HG03039 (cell line): ENCODE measurements around the gene GLT8D1.
"Not testable (repeated sequence)": the region's sequence is repeated elsewhere in the genome, so short reads cannot be mapped to it uniquely, and the experiment has no call there.

Experiments
- ATAC-seq: cut with Tn5 transposase; IDR thresholded peaks from one replicate; pipeline ENCODE4 v1.9.1; 2021; ENCODE audit warnings: mild to moderate bottlenecking, moderate library complexity; ENCODE audit not compliant: unreplicated experiment

The GLT8D1 gene

DNA sequence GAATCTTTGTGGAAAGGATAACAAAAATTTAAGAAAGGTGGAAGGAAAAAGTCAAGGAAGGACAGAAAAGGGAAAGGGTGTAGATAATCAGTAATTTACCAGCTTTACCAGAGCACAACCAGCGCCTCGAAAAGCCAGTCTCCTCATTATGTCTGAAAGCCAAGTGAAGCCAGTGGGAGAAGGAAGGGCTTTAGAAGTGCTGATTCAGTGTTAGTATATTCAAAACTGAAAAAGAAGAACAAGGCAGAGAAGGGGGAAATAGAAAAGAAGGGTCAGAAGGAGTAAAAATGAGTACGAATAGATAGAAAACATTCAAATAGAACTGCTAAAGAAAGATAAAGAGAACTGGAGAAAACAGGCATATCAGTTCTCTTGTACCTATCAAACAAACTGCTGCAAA, 24.0 kb downstream of the GLT8D1 start:
- no peak for ATAC-seq

GRCh38 chr3:52679811-52680210, 25.8 kb downstream of the GLT8D1 start:
- no peak for ATAC-seq

- ATAC-seq, result no peak
Measured at GRCh38 chr3:52679199-52679538, 26.4 kb downstream of the GLT8D1 start.

- no peak for ATAC-seq
Measured at GRCh38 chr3:52678265-52679198, 27.1 kb downstream of the GLT8D1 start.

GRCh38 chr3:52676201-52676600, 29.4 kb downstream of the GLT8D1 start:
- not testable (repeated sequence) for ATAC-seq

DNA sequence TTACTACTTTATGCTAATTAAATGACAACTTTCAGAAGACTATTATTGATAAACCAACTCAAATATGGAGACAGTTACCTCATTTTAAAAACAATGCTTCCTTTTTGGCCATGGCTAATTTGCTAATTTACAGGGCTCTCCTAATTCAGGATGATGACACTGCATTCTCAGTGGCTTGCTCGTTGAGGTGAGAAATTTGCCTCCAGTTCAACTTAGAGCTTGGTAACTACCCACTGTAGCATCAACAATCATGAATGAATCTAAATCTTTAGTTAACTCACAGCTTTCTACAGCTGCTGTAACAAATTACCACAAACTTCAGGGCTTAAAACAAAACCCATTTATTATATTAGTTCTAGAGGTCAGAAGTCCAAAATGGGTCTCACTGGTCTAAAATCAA, 33.9 kb downstream of the GLT8D1 start:
- no peak for ATAC-seq

- ATAC-seq, result peak; percentile 69
Measured at GRCh38 chr3:52670621-52671521, 34.7 kb downstream of the GLT8D1 start.

GRCh38 chr3:52663098-52663497, 42.5 kb downstream of the GLT8D1 start:
- no peak for ATAC-seq

GRCh38 chr3:52660046-52660445, 45.5 kb downstream of the GLT8D1 start:
- ATAC-seq, result no peak

GRCh38 chr3:52655895-52656294, 49.7 kb downstream of the GLT8D1 start:
- ATAC-seq, result no peak

GRCh38 chr3:52651592-52651991, 54.0 kb downstream of the GLT8D1 start:
- ATAC-seq, result no peak

GRCh38 chr3:52650439-52650838, 55.2 kb downstream of the GLT8D1 start:
- no peak for ATAC-seq

DNA sequence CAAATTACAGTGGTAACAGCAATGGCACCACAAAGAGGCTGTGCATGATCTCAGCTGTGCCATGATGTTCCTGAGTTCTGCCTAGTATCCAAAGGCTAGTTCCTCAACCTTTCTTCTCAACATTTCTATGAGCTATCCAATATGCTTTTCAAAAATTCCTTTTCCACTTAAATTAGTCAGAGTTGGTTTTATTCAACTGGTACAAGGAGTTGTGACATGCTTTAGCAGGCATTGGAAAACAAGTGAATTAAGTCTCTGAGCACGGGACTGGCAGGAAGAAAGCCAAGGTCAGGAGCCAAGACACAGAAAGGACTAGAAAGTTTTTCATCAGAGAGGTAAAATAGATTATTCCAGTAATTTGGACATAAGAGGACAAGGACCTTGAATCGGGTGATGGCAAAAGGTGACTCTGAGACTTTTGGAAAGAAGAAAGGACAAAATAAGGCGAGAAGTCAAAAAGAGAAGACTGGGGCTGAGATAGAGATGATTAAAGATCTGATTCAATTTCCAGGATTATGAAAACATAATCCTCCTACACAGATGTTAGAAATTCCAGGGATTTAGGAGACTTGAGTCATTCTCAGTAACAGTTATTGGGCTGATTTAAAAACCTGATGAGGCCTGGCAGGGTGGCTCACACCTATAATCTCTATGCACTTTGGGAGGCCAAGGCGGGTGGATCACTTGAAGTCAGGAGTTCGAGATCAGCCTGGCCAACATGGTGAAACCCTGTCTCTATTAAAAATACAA, 56.0 kb downstream of the GLT8D1 start:
- ATAC-seq, result no peak

DNA sequence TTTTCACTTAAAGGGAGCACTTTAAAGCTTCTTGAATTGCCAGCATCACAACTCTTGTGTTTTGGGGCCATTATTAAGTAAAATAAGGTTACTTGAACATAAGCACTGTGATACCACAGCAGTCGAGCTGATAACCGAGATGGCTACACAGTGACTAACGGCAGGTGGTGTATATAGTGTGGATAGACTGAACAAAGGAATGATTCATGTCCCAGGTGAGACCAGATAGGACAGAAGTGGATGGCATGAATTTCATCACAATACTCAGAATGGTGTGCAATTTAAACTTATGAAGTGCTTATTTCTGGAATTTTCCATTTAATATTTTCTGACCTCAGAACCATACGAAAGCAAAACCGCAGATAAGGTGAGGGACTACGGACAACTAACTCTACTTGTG, 60.0 kb downstream of the GLT8D1 start:
- no peak for ATAC-seq
